ENCODE data around the gene CABP4. TPM values are rescaled to one million over a fixed set of nuclear protein-coding genes. Genes with fewer than 3 reads are reported as not detected.
"Not testable (repeated sequence)": the region's sequence is repeated elsewhere in the genome, so short reads cannot be mapped to it uniquely, and the experiment has no call there.

CABP4 gene
- total RNA-seq, 1 experiment from 2014 or later: not detected

- no peaks in the 10 kb centered on the region for H3K9me3 ChIP-seq
- TF ChIP-seq, protein P1, sequence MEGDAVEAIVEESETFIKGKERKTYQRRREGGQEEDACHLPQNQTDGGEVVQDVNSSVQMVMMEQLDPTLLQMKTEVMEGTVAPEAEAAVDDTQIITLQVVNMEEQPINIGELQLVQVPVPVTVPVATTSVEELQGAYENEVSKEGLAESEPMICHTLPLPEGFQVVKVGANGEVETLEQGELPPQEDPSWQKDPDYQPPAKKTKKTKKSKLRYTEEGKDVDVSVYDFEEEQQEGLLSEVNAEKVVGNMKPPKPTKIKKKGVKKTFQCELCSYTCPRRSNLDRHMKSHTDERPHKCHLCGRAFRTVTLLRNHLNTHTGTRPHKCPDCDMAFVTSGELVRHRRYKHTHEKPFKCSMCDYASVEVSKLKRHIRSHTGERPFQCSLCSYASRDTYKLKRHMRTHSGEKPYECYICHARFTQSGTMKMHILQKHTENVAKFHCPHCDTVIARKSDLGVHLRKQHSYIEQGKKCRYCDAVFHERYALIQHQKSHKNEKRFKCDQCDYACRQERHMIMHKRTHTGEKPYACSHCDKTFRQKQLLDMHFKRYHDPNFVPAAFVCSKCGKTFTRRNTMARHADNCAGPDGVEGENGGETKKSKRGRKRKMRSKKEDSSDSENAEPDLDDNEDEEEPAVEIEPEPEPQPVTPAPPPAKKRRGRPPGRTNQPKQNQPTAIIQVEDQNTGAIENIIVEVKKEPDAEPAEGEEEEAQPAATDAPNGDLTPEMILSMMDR (IDR thresholded peaks at IDR 0.05; ENCODE audit: insufficient read depth in 1 of 2, low read depth in 1 of 2, low read length in 1 of 2, severe bottlenecking in 1 of 2, unreplicated experiment in 1 of 2): no peak
- no peaks in the 10 kb centered on the region for H3K27me3 ChIP-seq (replicated peaks; ENCODE audit: control insufficient read depth, insufficient read depth, low read length)
- BruUV-seq (replicated peaks): no TSS peak
- no peak overlapping the region for H3K4me3 ChIP-seq (ENCODE audit: low read depth, low read length)
- H3K9me3 Mint-ChIP-seq (ENCODE audit: unreplicated experiment): no peaks in the 10 kb centered on the region
- no peak overlapping the region for H3K4me3 Mint-ChIP-seq (ENCODE audit: unreplicated experiment)
- H3K4me1 Mint-ChIP-seq (ENCODE audit: low read depth, unreplicated experiment): peaks cover 25% of the 10 kb centered on the region
- ChIA-PET CTCF (interaction anchor here (1.0 to 2.2 kb wide), 2 partner anchors 20 to 22 kb away, joined by 3 to 11 read pairs; partner anchors contain the start of genes CORO1B and PPP1CA), POLR2A (no interaction called here)
- no peaks in the 10 kb centered on the region for H3K36me3 ChIP-seq (ENCODE audit: control insufficient read depth, insufficient read depth, low read length)
- H3K4me1 ChIP-seq: peaks cover 13% of the 10 kb centered on the region
- H3K27ac Mint-ChIP-seq (ENCODE audit: unreplicated experiment): no peak overlapping the region
- intact Hi-C loops (cut with micrococcal nuclease; ENCODE audit: unreplicated experiment): no loop called here
- DNase-seq: no peak
- H3K36me3 Mint-ChIP-seq (ENCODE audit: insufficient read depth, unreplicated experiment): peaks cover 31% of the 10 kb centered on the region
- no peaks in the 10 kb centered on the region for H3K27me3 Mint-ChIP-seq (ENCODE audit: insufficient read depth, unreplicated experiment)
Measured at GRCh38 chr11:67423466-67423865, 31.7 kb upstream of the CABP4 start.

DNA sequence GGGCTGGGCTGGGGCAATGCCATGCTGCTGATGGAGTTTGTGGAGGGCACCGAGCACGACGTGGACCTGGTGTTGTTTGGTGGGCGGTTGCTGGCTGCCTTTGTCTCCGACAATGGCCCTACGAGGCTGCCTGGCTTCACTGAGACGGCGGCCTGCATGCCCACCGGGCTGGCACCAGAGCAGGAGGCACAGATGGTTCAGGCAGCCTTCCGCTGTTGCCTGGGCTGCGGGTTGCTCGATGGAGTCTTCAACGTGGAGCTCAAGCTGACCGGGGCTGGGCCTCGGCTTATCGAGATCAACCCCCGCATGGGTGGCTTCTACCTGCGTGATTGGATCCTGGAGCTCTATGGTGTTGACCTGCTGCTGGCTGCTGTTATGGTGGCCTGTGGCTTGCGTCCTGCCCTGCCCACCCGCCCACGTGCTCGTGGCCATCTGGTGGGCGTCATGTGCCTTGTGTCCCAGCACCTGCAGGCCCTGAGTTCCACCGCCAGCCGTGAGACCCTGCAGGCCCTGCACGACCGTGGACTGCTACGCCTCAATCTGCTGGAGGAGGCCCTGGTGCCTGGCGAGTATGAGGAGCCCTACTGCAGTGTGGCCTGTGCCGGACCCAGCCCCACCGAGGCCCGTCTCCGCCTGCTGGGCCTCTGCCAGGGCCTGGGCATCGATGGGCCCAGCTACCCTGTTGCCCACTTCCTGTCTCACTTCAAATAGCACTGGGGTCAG lies 31.1 kb upstream of the CABP4 start:
- no peak overlapping the region for H3K4me3 Mint-ChIP-seq (ENCODE audit: unreplicated experiment)
- BruUV-seq (replicated peaks): no TSS peak
- TF ChIP-seq, protein P1 (IDR thresholded peaks at IDR 0.05; ENCODE audit: insufficient read depth in 1 of 2, low read depth in 1 of 2, low read length in 1 of 2, severe bottlenecking in 1 of 2, unreplicated experiment in 1 of 2): no peak
- Histone ChIP-seq H3K4me1 (peaks cover 13% of the 10 kb centered on the region), H3K9me3 (no peaks in the 10 kb centered on the region), H3K4me3 (ENCODE audit: low read depth, low read length) (no peak overlapping the region), H3K27me3 (replicated peaks; ENCODE audit: control insufficient read depth, insufficient read depth, low read length) (no peaks in the 10 kb centered on the region), H3K36me3 (ENCODE audit: control insufficient read depth, insufficient read depth, low read length) (no peaks in the 10 kb centered on the region)
- no peak overlapping the region for H3K27ac Mint-ChIP-seq (ENCODE audit: unreplicated experiment)
- H3K36me3 Mint-ChIP-seq (ENCODE audit: insufficient read depth, unreplicated experiment): peaks cover 37% of the 10 kb centered on the region
- intact Hi-C loops (cut with micrococcal nuclease; ENCODE audit: unreplicated experiment): no loop called here
- no peak for DNase-seq
- H3K9me3 Mint-ChIP-seq (ENCODE audit: unreplicated experiment): no peaks in the 10 kb centered on the region
- POLR2A ChIA-PET: interaction anchor here (0.8 kb wide), 1 partner anchor 19 kb away, joined by 8 read pairs; the partner anchor contains the start of gene CORO1B
- CTCF ChIA-PET: interaction anchor here (0.7 to 2.2 kb wide), 2 partner anchors 23 to 146 kb away, joined by 3 to 11 read pairs; partner anchors contain the start of gene PPP1CA
- no peaks in the 10 kb centered on the region for H3K27me3 Mint-ChIP-seq (ENCODE audit: insufficient read depth, unreplicated experiment)
- H3K4me1 Mint-ChIP-seq (ENCODE audit: low read depth, unreplicated experiment): peaks cover 25% of the 10 kb centered on the region

GRCh38 chr11:67427364-67427859 lies 27.7 kb upstream of the CABP4 start:
- H3K9me3 ChIP-seq; H3K27me3 Mint-ChIP-seq (ENCODE audit: insufficient read depth, unreplicated experiment); H3K27me3 ChIP-seq (replicated peaks; ENCODE audit: control insufficient read depth, insufficient read depth, low read length); CTCF ChIA-PET; BruUV-seq (replicated peaks); H3K4me1 Mint-ChIP-seq (ENCODE audit: low read depth, unreplicated experiment); H3K36me3 ChIP-seq (ENCODE audit: control insufficient read depth, insufficient read depth, low read length); DNase-seq; H3K4me1 ChIP-seq; intact Hi-C loops (cut with micrococcal nuclease; ENCODE audit: unreplicated experiment); H3K9me3 Mint-ChIP-seq (ENCODE audit: unreplicated experiment): not testable (repeated sequence)
- H3K36me3 Mint-ChIP-seq (ENCODE audit: insufficient read depth, unreplicated experiment): peaks cover 48% of the 10 kb centered on the region
- peak overlapping the region; percentile 93 for H3K4me3 Mint-ChIP-seq (ENCODE audit: unreplicated experiment)
- H3K27ac Mint-ChIP-seq (ENCODE audit: unreplicated experiment): peak overlapping the region; percentile 96
- H3K4me3 ChIP-seq (ENCODE audit: low read depth, low read length): peak overlapping the region; percentile 74
- POLR2A ChIA-PET: interaction anchor here (0.7 kb wide), 1 partner anchor 71 kb away, joined by 8 read pairs; no protein-coding TSS in a partner anchor
